Measurements from ENCODE around the gene PPP1R18.

The PPP1R18 gene

GRCh38 chr6:30645989-30646388, 40.5 kb downstream of the PPP1R18 start:
- Histone ChIP-seq H3K79me1 (replicated peaks; ENCODE audit: low read length, poor library complexity, severe bottlenecking) (peaks cover 37% of the 10 kb centered on the region), H3K23ac (ENCODE audit: low read length in 2 of 2) (no peak overlapping the region)
- WGBS: 93% methylated on average over 1 of the region's 1 CpG

GRCh38 chr6:30644769-30645168, 41.7 kb downstream of the PPP1R18 start:
- Histone ChIP-seq H3K4me3 (ENCODE audit: insufficient read depth in 1 of 2, low read depth in 1 of 2, low read length in 2 of 2) (no peak overlapping the region), H2AK5ac (ENCODE audit: low read length, severe bottlenecking) (no peak overlapping the region), H3K4me1 (ENCODE audit: control insufficient read depth, insufficient read depth, low read depth, low read length) (peaks cover 3% of the 10 kb centered on the region), H3K9me3 (ENCODE audit: control insufficient read depth, low read length) (no peaks in the 10 kb centered on the region), H2BK15ac (ENCODE audit: low read depth, poor library complexity, severe bottlenecking) (no peak overlapping the region), H2BK120ac (ENCODE audit: low read depth, low read length) (no peak overlapping the region), H3K4me2 (ENCODE audit: low read length, poor library complexity, severe bottlenecking) (no peak overlapping the region), H4K91ac (ENCODE audit: low read length) (no peak overlapping the region), H3K27me3 (ENCODE audit: control insufficient read depth in 1 of 2, insufficient read depth in 1 of 2, low read length in 2 of 2) (no peaks in the 10 kb centered on the region), H3K23ac (ENCODE audit: low read length in 2 of 2) (no peak overlapping the region), H3K14ac (ENCODE audit: low read length in 2 of 2) (no peak overlapping the region), H2AFZ (ENCODE audit: low read depth, low read length) (no peak overlapping the region), H3K9ac (ENCODE audit: low read length) (no peak overlapping the region), H3K27ac (ENCODE audit: low read length, poor library complexity, severe bottlenecking) (no peak overlapping the region), H3K18ac (ENCODE audit: low read depth in 1 of 2, low read length in 2 of 2) (no peak overlapping the region), H3K79me1 (replicated peaks; ENCODE audit: low read length, poor library complexity, severe bottlenecking) (peaks cover 43% of the 10 kb centered on the region), H3K36me3 (ENCODE audit: control insufficient read depth in 1 of 2, insufficient read depth in 2 of 2, low read depth in 1 of 2, low read length in 2 of 2) (peaks cover 43 to 59% of the 10 kb centered on the region in 2 experiments), H3K4ac (ENCODE audit: low read depth in 1 of 2, low read length in 2 of 2) (no peak overlapping the region), H2BK5ac (ENCODE audit: low read depth, low read length, poor library complexity, severe bottlenecking) (no peak overlapping the region), H2BK12ac (ENCODE audit: low read length in 2 of 2) (no peak overlapping the region), H4K8ac (ENCODE audit: low read length) (no peak overlapping the region)
- WGBS: 86% methylated on average over 5 of the region's 5 CpGs
- DNase-seq: no peak

More at GRCh38 chr6:30645989-30646388, 40.5 kb downstream of the PPP1R18 start:
- H3K4me2 ChIP-seq (ENCODE audit: low read length, poor library complexity, severe bottlenecking): no peak overlapping the region
- no peaks in the 10 kb centered on the region for H3K9me3 ChIP-seq (ENCODE audit: control insufficient read depth, low read length)
- no peak overlapping the region for H3K18ac ChIP-seq (ENCODE audit: low read depth in 1 of 2, low read length in 2 of 2)
- H2BK15ac ChIP-seq (ENCODE audit: low read depth, poor library complexity, severe bottlenecking): no peak overlapping the region
- no peak overlapping the region for H2BK120ac ChIP-seq (ENCODE audit: low read depth, low read length)
- H2BK5ac ChIP-seq (ENCODE audit: low read depth, low read length, poor library complexity, severe bottlenecking): no peak overlapping the region
- H4K91ac ChIP-seq (ENCODE audit: low read length): no peak overlapping the region
- no peaks in the 10 kb centered on the region for H3K27me3 ChIP-seq (ENCODE audit: control insufficient read depth in 1 of 2, insufficient read depth in 1 of 2, low read length in 2 of 2)
- H3K9ac ChIP-seq (ENCODE audit: low read length): peak overlapping the region; percentile 75
- H2AFZ ChIP-seq (ENCODE audit: low read depth, low read length): no peak overlapping the region
- H3K4me3 ChIP-seq (ENCODE audit: insufficient read depth in 1 of 2, low read depth in 1 of 2, low read length in 2 of 2): peak overlapping the region in 1 of 2 experiments; percentile 58
- no peak for DNase-seq
- peaks cover 35 to 51% of the 10 kb centered on the region in 2 experiments for H3K36me3 ChIP-seq (ENCODE audit: control insufficient read depth in 1 of 2, insufficient read depth in 2 of 2, low read depth in 1 of 2, low read length in 2 of 2)
- no peak overlapping the region for H3K14ac ChIP-seq (ENCODE audit: low read length in 2 of 2)
- no peak overlapping the region for H2BK12ac ChIP-seq (ENCODE audit: low read length in 2 of 2)
- H2AK5ac ChIP-seq (ENCODE audit: low read length, severe bottlenecking): no peak overlapping the region
- peaks cover 3% of the 10 kb centered on the region for H3K4me1 ChIP-seq (ENCODE audit: control insufficient read depth, insufficient read depth, low read depth, low read length)
- H3K27ac ChIP-seq (ENCODE audit: low read length, poor library complexity, severe bottlenecking): no peak overlapping the region
- no peak overlapping the region for H4K8ac ChIP-seq (ENCODE audit: low read length)
- no peak overlapping the region for H3K4ac ChIP-seq (ENCODE audit: low read depth in 1 of 2, low read length in 2 of 2)

- no peak overlapping the region for H2BK12ac ChIP-seq (ENCODE audit: low read length in 2 of 2)
- H3K23ac ChIP-seq (ENCODE audit: low read length in 2 of 2): no peak overlapping the region
- H3K4me2 ChIP-seq (ENCODE audit: low read length, poor library complexity, severe bottlenecking): no peak overlapping the region
- H3K9ac ChIP-seq (ENCODE audit: low read length): peak overlapping the region; percentile 4
- no peaks in the 10 kb centered on the region for H3K9me3 ChIP-seq (ENCODE audit: control insufficient read depth, low read length)
- no peak for DNase-seq
- H3K4me3 ChIP-seq (ENCODE audit: insufficient read depth in 1 of 2, low read depth in 1 of 2, low read length in 2 of 2): no peak overlapping the region
- no peaks in the 10 kb centered on the region for H3K27me3 ChIP-seq (ENCODE audit: control insufficient read depth in 1 of 2, insufficient read depth in 1 of 2, low read length in 2 of 2)
- H3K4ac ChIP-seq (ENCODE audit: low read depth in 1 of 2, low read length in 2 of 2): no peak overlapping the region
- H3K27ac ChIP-seq (ENCODE audit: low read length, poor library complexity, severe bottlenecking): no peak overlapping the region
- H3K14ac ChIP-seq (ENCODE audit: low read length in 2 of 2): no peak overlapping the region
- H2AFZ ChIP-seq (ENCODE audit: low read depth, low read length): no peak overlapping the region
- no peak overlapping the region for H4K8ac ChIP-seq (ENCODE audit: low read length)
- H2BK15ac ChIP-seq (ENCODE audit: low read depth, poor library complexity, severe bottlenecking): no peak overlapping the region
- H2BK120ac ChIP-seq (ENCODE audit: low read depth, low read length): no peak overlapping the region
- H2AK5ac ChIP-seq (ENCODE audit: low read length, severe bottlenecking): no peak overlapping the region
- H2BK5ac ChIP-seq (ENCODE audit: low read depth, low read length, poor library complexity, severe bottlenecking): no peak overlapping the region
- WGBS: 100% methylated on average over 2 of the region's 2 CpGs
- no peak overlapping the region for H3K18ac ChIP-seq (ENCODE audit: low read depth in 1 of 2, low read length in 2 of 2)
- peaks cover 3% of the 10 kb centered on the region for H3K4me1 ChIP-seq (ENCODE audit: control insufficient read depth, insufficient read depth, low read depth, low read length)
- peaks cover 38% of the 10 kb centered on the region for H3K79me1 ChIP-seq (replicated peaks; ENCODE audit: low read length, poor library complexity, severe bottlenecking)
- H3K36me3 ChIP-seq (ENCODE audit: control insufficient read depth in 1 of 2, insufficient read depth in 2 of 2, low read depth in 1 of 2, low read length in 2 of 2): peaks cover 46 to 59% of the 10 kb centered on the region in 2 experiments
- no peak overlapping the region for H4K91ac ChIP-seq (ENCODE audit: low read length)
Observed at GRCh38 chr6:30643656-30644055, 42.8 kb downstream of the PPP1R18 start.

- H2BK120ac ChIP-seq (ENCODE audit: low read depth, low read length): no peak overlapping the region
- H4K8ac ChIP-seq (ENCODE audit: low read length): no peak overlapping the region
- no peak overlapping the region for H3K4me3 ChIP-seq (ENCODE audit: insufficient read depth in 1 of 2, low read depth in 1 of 2, low read length in 2 of 2)
- H3K27ac ChIP-seq (ENCODE audit: low read length, poor library complexity, severe bottlenecking): no peak overlapping the region
- no peaks in the 10 kb centered on the region for H3K9me3 ChIP-seq (ENCODE audit: control insufficient read depth, low read length)
- H2BK5ac ChIP-seq (ENCODE audit: low read depth, low read length, poor library complexity, severe bottlenecking): no peak overlapping the region
- H2AK5ac ChIP-seq (ENCODE audit: low read length, severe bottlenecking): no peak overlapping the region
- 96% methylated on average over 1 of the region's 1 CpG for WGBS
- H3K36me3 ChIP-seq (ENCODE audit: control insufficient read depth in 1 of 2, insufficient read depth in 2 of 2, low read depth in 1 of 2, low read length in 2 of 2): peaks cover 55 to 64% of the 10 kb centered on the region in 2 experiments
- H2BK12ac ChIP-seq (ENCODE audit: low read length in 2 of 2): no peak overlapping the region
- H3K4ac ChIP-seq (ENCODE audit: low read depth in 1 of 2, low read length in 2 of 2): no peak overlapping the region
- H3K14ac ChIP-seq (ENCODE audit: low read length in 2 of 2): no peak overlapping the region
- H3K4me2 ChIP-seq (ENCODE audit: low read length, poor library complexity, severe bottlenecking): no peak overlapping the region
- no peak overlapping the region for H3K18ac ChIP-seq (ENCODE audit: low read depth in 1 of 2, low read length in 2 of 2)
- H3K23ac ChIP-seq (ENCODE audit: low read length in 2 of 2): no peak overlapping the region
- H3K79me1 ChIP-seq (replicated peaks; ENCODE audit: low read length, poor library complexity, severe bottlenecking): peaks cover 39% of the 10 kb centered on the region
- H3K4me1 ChIP-seq (ENCODE audit: control insufficient read depth, insufficient read depth, low read depth, low read length): no peaks in the 10 kb centered on the region
- H3K27me3 ChIP-seq (ENCODE audit: control insufficient read depth in 1 of 2, insufficient read depth in 1 of 2, low read length in 2 of 2): no peaks in the 10 kb centered on the region
- H3K9ac ChIP-seq (ENCODE audit: low read length): no peak overlapping the region
- no peak overlapping the region for H2AFZ ChIP-seq (ENCODE audit: low read depth, low read length)
- no peak for DNase-seq
- H4K91ac ChIP-seq (ENCODE audit: low read length): no peak overlapping the region
- no peak overlapping the region for H2BK15ac ChIP-seq (ENCODE audit: low read depth, poor library complexity, severe bottlenecking)
Observed at GRCh38 chr6:30641048-30641447, 45.4 kb downstream of the PPP1R18 start.
